ENCODE measurements around the gene NUDT17. TPM values are rescaled to one million over a fixed set of nuclear protein-coding genes. Genes with fewer than 3 reads are reported as not detected.

Gene NUDT17
- total RNA-seq, 1 donor from 2014 or later: 4.7 TPM

- no peak overlapping the region for H3K4me3 Mint-ChIP-seq
- no peak for DNase-seq (ENCODE audit: low spot score in 2 of 2, unreplicated experiment in 2 of 2)
- H3K27ac Mint-ChIP-seq: no peak overlapping the region
- no peaks in the 10 kb centered on the region for H3K27me3 Mint-ChIP-seq (ENCODE audit: low read depth)
- peaks cover 46% of the 10 kb centered on the region for H3K36me3 Mint-ChIP-seq
- no peaks in the 10 kb centered on the region for H3K9me3 Mint-ChIP-seq
- peaks cover 9% of the 10 kb centered on the region for H3K4me1 Mint-ChIP-seq
- no peak for TF ChIP-seq CTCF (IDR thresholded peaks at IDR 0.05; ENCODE audit: unreplicated experiment)
Measured at GRCh38 chr1:145855426-145855948, 10.1 kb downstream of the NUDT17 start.

GRCh38 chr1:145857170-145857569 is 11.7 kb downstream of the NUDT17 start:
- Mint-ChIP-seq H3K4me3 (no peak overlapping the region), H3K36me3 (peaks cover 36% of the 10 kb centered on the region), H3K9me3 (no peaks in the 10 kb centered on the region), H3K4me1 (peaks cover 9% of the 10 kb centered on the region), H3K27ac (no peak overlapping the region), H3K27me3 (ENCODE audit: low read depth) (no peaks in the 10 kb centered on the region)
- DNase-seq (ENCODE audit: low spot score in 2 of 2, unreplicated experiment in 2 of 2): no peak
- TF ChIP-seq CTCF (IDR thresholded peaks at IDR 0.05; ENCODE audit: unreplicated experiment): no peak

- TF ChIP-seq CTCF (IDR thresholded peaks at IDR 0.05; ENCODE audit: unreplicated experiment): no peak
- peaks cover 4% of the 10 kb centered on the region for H3K27me3 Mint-ChIP-seq (ENCODE audit: low read depth)
- peak in 1 of 2 experiments; percentile 58 for DNase-seq (ENCODE audit: low spot score in 2 of 2, unreplicated experiment in 2 of 2)
- H3K4me1 Mint-ChIP-seq: peaks cover 9% of the 10 kb centered on the region
- peak overlapping the region; percentile 96 for H3K4me3 Mint-ChIP-seq
- H3K9me3 Mint-ChIP-seq: no peaks in the 10 kb centered on the region
- peaks cover 30% of the 10 kb centered on the region for H3K36me3 Mint-ChIP-seq
- H3K27ac Mint-ChIP-seq: peak overlapping the region; percentile 97
Measured at GRCh38 chr1:145858238-145858900, 12.9 kb downstream of the NUDT17 start.

- peak within 1 kb of the TSS; percentile 97 for H3K27ac Mint-ChIP-seq
- peaks cover 10% of the 10 kb centered on the region for H3K27me3 Mint-ChIP-seq (ENCODE audit: low read depth)
- no peak for TF ChIP-seq CTCF (IDR thresholded peaks at IDR 0.05; ENCODE audit: unreplicated experiment)
- H3K36me3 Mint-ChIP-seq: peaks cover 24% of the 10 kb centered on the region
- H3K4me3 Mint-ChIP-seq: peak within 1 kb of the TSS; percentile 96
- peaks cover 9% of the 10 kb centered on the region for H3K4me1 Mint-ChIP-seq
- peak; percentile 83 to 90 for DNase-seq (ENCODE audit: low spot score in 2 of 2, unreplicated experiment in 2 of 2)
- no peaks in the 10 kb centered on the region for H3K9me3 Mint-ChIP-seq
Measured at GRCh38 chr1:145858901-145859490, 13.6 kb downstream of the NUDT17 start, which contains the start of gene PIAS3. PIAS3 (minus strand) TSS chr1:145859081; CDS start chr1:145858990, 91 bp downstream.

GRCh38 chr1:145859491-145860023 is 14.1 kb downstream of the NUDT17 start:
- TF ChIP-seq CTCF (IDR thresholded peaks at IDR 0.05; ENCODE audit: unreplicated experiment): no peak
- DNase-seq (ENCODE audit: low spot score in 2 of 2, unreplicated experiment in 2 of 2): peak; percentile 75 to 85
- H3K4me1 Mint-ChIP-seq: peaks cover 9% of the 10 kb centered on the region
- peak overlapping the region; percentile 97 for H3K27ac Mint-ChIP-seq
- peak overlapping the region; percentile 96 for H3K4me3 Mint-ChIP-seq
- H3K36me3 Mint-ChIP-seq: peaks cover 19% of the 10 kb centered on the region
- no peaks in the 10 kb centered on the region for H3K9me3 Mint-ChIP-seq
- peaks cover 15% of the 10 kb centered on the region for H3K27me3 Mint-ChIP-seq (ENCODE audit: low read depth)
